Liver (tissue), 9 donors: Measurements from ENCODE around the gene ZFP1. TPM values are rescaled to one million over a fixed set of nuclear protein-coding genes. Genes with fewer than 3 reads are reported as not detected.

Experiments
- DNase-seq: peaks from one replicate; pipeline ENCODE4 v3.0.0-alpha.2; 2017; ENCODE audit warnings: low spot score
- H3K27ac ChIP-seq, 2 donors: one replicate each; pipeline ENCODE4 v1.7.0; 2013; ENCODE audit warnings: inconsistent platforms in 2 of 2, low read length in 2 of 2, control low read depth in 1 of 2, low read depth in 1 of 2, mild to moderate bottlenecking in 1 of 2
- H3K27me3 ChIP-seq, 4 donors: one replicate each; pipeline versions ENCODE4 v1.6.1 to v1.7.0; 2013; ENCODE audit warnings: low read length in 3 of 4, inconsistent platforms in 1 of 4, mild to moderate bottlenecking in 1 of 4, moderate library complexity in 1 of 4; ENCODE audit not compliant: control insufficient read depth in 4 of 4, insufficient read depth in 4 of 4
- H3K36me3 ChIP-seq, 4 donors: one replicate each; pipeline versions ENCODE4 v1.6.1 to v1.7.0; 2013; ENCODE audit warnings: low read length in 3 of 4, mild to moderate bottlenecking in 3 of 4, low read depth in 1 of 4, moderate library complexity in 1 of 4; ENCODE audit not compliant: control insufficient read depth in 4 of 4, insufficient read depth in 3 of 4
- H3K4me1 ChIP-seq, 4 donors: one replicate each; pipeline versions ENCODE4 v1.6.1 to v1.7.0; 2013; ENCODE audit warnings: low read length in 3 of 4, mild to moderate bottlenecking in 3 of 4, moderate library complexity in 1 of 4; ENCODE audit not compliant: control insufficient read depth in 4 of 4, insufficient read depth in 4 of 4
- H3K4me3 ChIP-seq, 3 donors: one replicate each; pipeline versions ENCODE4 v1.6.1 to v1.7.0; 2013; ENCODE audit warnings: low read length in 3 of 3, control low read depth in 1 of 3, low read depth in 1 of 3, mild to moderate bottlenecking in 1 of 3
- H3K9ac ChIP-seq, 2 donors: one replicate each; pipeline ENCODE4 v1.7.0; 2013; ENCODE audit warnings: low read length in 2 of 2, mild to moderate bottlenecking in 2 of 2, moderate library complexity in 2 of 2, control low read depth in 1 of 2, low read depth in 1 of 2
- H3K9me3 ChIP-seq, 4 donors: one replicate each; pipeline versions ENCODE4 v1.6.1 to v1.7.0; 2013; ENCODE audit warnings: low read length in 3 of 4; ENCODE audit not compliant: control insufficient read depth in 4 of 4
- ATF3 ChIP-seq: IDR thresholded peaks from 2 replicates; pipeline ENCODE4 v1.6.1; 2016; ENCODE audit warnings: antibody characterized with exemption
- CTCF ChIP-seq: fragments of 150-350 bp; IDR thresholded peaks from 2 replicates; pipeline ENCODE4 v1.5.1; 2017; ENCODE audit warnings: improper control_type of control experiment, low read depth, low read length; ENCODE audit not compliant: missing input control
- EGR1 ChIP-seq, 2 donors: IDR thresholded peaks; 2 replicates each; pipeline ENCODE4 v1.6.1; 2016 to 2018; ENCODE audit warnings: antibody characterized with exemption in 2 of 2, low read depth in 2 of 2
- FOXA1 ChIP-seq: IDR thresholded peaks from 2 replicates; pipeline ENCODE4 v1.6.1; 2016; ENCODE audit warnings: antibody characterized with exemption
- GABPA ChIP-seq, 2 donors: IDR thresholded peaks in 1 of 2; conservative IDR thresholded peaks in 1 of 2; 2 replicates each; pipeline ENCODE4 v1.6.1; 2016; ENCODE audit warnings: antibody characterized with exemption in 2 of 2, mild to moderate bottlenecking in 1 of 2, moderate library complexity in 1 of 2
- HNF4A ChIP-seq, 2 donors: conservative IDR thresholded peaks; 2 replicates each; pipeline ENCODE4 v1.6.1; 2016; ENCODE audit warnings: antibody characterized with exemption in 2 of 2, mild to moderate bottlenecking in 2 of 2
- HNF4G ChIP-seq: IDR thresholded peaks from 2 replicates; pipeline ENCODE4 v1.6.1; 2016; ENCODE audit warnings: antibody characterized with exemption
- JUND ChIP-seq, 2 donors: IDR thresholded peaks; 2 replicates each; pipeline ENCODE4 v1.6.1; 2016; ENCODE audit warnings: antibody characterized with exemption in 2 of 2
- MAX ChIP-seq: IDR thresholded peaks from 2 replicates; pipeline ENCODE4 v1.6.1; 2016; ENCODE audit warnings: antibody characterized with exemption
- NR2F2 ChIP-seq: IDR thresholded peaks from 2 replicates; pipeline ENCODE4 v1.6.1; 2016; ENCODE audit warnings: antibody characterized with exemption
- RAD21 ChIP-seq, 2 donors: IDR thresholded peaks; 2 replicates each; pipeline ENCODE4 v1.6.1; 2016; ENCODE audit warnings: antibody characterized with exemption in 2 of 2, mild to moderate bottlenecking in 2 of 2
- REST ChIP-seq: IDR thresholded peaks from 2 replicates; pipeline ENCODE4 v1.6.1; 2016; ENCODE audit warnings: antibody characterized with exemption, mild to moderate bottlenecking
- RXRA ChIP-seq, 2 donors: IDR thresholded peaks; 2 replicates each; pipeline ENCODE4 v1.6.1; 2017 to 2018; ENCODE audit warnings: antibody characterized with exemption in 2 of 2, mild to moderate bottlenecking in 1 of 2
- SP1 ChIP-seq: IDR thresholded peaks from 2 replicates; pipeline ENCODE4 v1.6.1; 2018; ENCODE audit warnings: antibody characterized with exemption, mild to moderate bottlenecking
- YY1 ChIP-seq: IDR thresholded peaks from 2 replicates; pipeline ENCODE4 v1.6.1; 2016; ENCODE audit warnings: antibody characterized with exemption, mild to moderate bottlenecking
- ZBTB33 ChIP-seq: IDR thresholded peaks from 2 replicates; pipeline ENCODE4 v1.6.1; 2016; ENCODE audit warnings: antibody characterized with exemption
- WGBS: extraction: QIAGEN DNeasy Blood & Tissue Kit; methylation state at CpG from one replicate; pipeline ENCODE4 v1.1.7; 2013; 5-methylcytosine and 5-hydroxymethylcytosine counted together
- polyA plus RNA-seq, 2 donors: library from polyadenylated mRNA; stranded (reverse) in 1 of 2; unstranded in 1 of 2; fragments of 200-250 nt in 1 of 2; fragments of >200 nt in 1 of 2; fragmentation: Nextera tagmentation in 1 of 2; extraction: Ambion mirVana in 1 of 2; gene quantifications; one replicate each; pipeline versions ENCODE4 v1.2.1 to v1.2.3, GENCODE V29; 2013 to 2015
- total RNA-seq, 2 donors: library from RNA; depleted of rRNA; stranded (reverse); fragments of >200 nt; gene quantifications; one replicate each; pipeline ENCODE4 v1.2.3, GENCODE V29; 2014
- donor health status: healthy.
- donor health status: healthy.
- donor health status: healthy.
- donor health status: healthy.
- donor health status: healthy.

Gene ZFP1
- total and polyA plus RNA-seq, 4 donors = 3.8 to 8.5 (median 6.0) TPM

GRCh38 chr16:75193265-75193650 lies 44.9 kb downstream of the ZFP1 start:
- Histone ChIP-seq H3K9me3 (no peaks in the 10 kb centered on the region), H3K4me1 (no peaks in the 10 kb centered on the region), H3K4me3 (no peak overlapping the region), H3K36me3 (no peaks in the 10 kb centered on the region), H3K27me3 (peaks cover 0 to 4% (median 0%) of the 10 kb centered on the region in 4 donors), H3K9ac (no peak overlapping the region), H3K27ac (no peak overlapping the region)
- no peak for DNase-seq
- TF ChIP-seq NR2F2 (no peak), HNF4G (no peak), GABPA (IDR thresholded peaks at IDR 0.05 in 1 of 2, conservative IDR thresholded peaks at IDR 0.05 in 1 of 2) (no peak), YY1 (no peak), RXRA (IDR thresholded peaks at IDR 0.05) (no peak), RAD21 (IDR thresholded peaks at IDR 0.05) (no peak), CTCF (no peak), HNF4A (conservative IDR thresholded peaks at IDR 0.05) (no peak), ZBTB33 (no peak), ATF3 (no peak), EGR1 (IDR thresholded peaks at IDR 0.05; ENCODE audit: low read depth in 2 of 2) (no peak), FOXA1 (no peak), SP1 (no peak), JUND (IDR thresholded peaks at IDR 0.05) (no peak), MAX (no peak), REST (no peak)
- 92% methylated on average over 4 of the region's 4 CpGs for WGBS
